Measurements from ENCODE around the gene TSHZ1. TPM values are rescaled to one million over a fixed set of nuclear protein-coding genes. Genes with fewer than 3 reads are reported as not detected.

TSHZ1 gene
- total RNA-seq, 1 experiment from 2014 or later = 5.7 TPM

DNA sequence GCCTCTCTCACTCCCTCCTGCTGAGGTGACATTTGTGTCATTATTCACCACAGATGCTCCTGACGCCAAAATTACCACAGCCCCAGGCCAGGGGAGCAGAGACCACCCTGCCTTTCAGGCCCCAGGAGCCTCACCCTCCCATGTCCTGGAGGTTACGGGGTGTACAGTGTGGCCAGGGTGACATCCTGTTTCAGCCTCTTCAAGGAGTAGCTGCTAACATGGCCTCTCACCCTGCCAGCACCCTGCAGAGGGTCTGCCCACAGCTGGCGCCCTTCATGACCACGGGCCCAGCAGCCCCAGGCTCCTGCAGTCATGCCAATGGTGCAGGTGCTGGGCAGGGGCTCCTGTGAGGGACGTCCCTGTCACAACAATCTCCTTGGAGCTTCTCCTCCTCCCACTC is 124.3 kb downstream of the TSHZ1 start:
- Histone ChIP-seq H3K9me3 (ENCODE audit: low read length) (no peaks in the 10 kb centered on the region), H4K20me1 (ENCODE audit: insufficient read depth, low read depth, low read length) (no peaks in the 10 kb centered on the region)
- no peak for DNase-seq

DNA sequence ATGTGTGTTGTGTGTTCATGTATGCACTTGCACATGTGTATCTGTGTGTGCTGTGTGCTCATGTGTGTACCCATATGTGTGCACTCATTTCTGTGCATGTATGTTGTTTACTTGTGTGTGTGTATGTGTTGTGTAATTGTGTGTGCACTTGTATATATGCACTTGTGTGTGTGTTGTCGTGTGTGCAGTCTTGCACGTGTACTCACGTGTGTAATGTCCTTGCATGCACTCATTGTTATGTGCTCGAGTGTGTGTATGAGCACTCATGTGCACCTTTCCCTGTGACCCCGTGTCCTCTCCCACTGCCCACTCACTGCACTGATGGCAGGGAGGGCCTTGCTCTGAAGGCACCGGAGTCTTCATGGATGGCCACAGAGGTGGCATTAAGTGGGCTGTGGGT is 124.9 kb downstream of the TSHZ1 start:
- no peaks in the 10 kb centered on the region for H3K9me3 ChIP-seq (ENCODE audit: low read length)
- H3K4me3 ChIP-seq (ENCODE audit: low read length) = no peak overlapping the region
- H2AFZ ChIP-seq (ENCODE audit: low read length) = no peak overlapping the region
- no peak overlapping the region for H3K4me2 ChIP-seq (ENCODE audit: low read depth, low read length, poor library complexity, severe bottlenecking)
- H3K9ac ChIP-seq (ENCODE audit: low read length) = no peak overlapping the region
- no peak for DNase-seq
- no peaks in the 10 kb centered on the region for H3K9me2 ChIP-seq (replicated peaks; ENCODE audit: insufficient read depth, low read length)
- no peaks in the 10 kb centered on the region for H4K20me1 ChIP-seq (ENCODE audit: insufficient read depth, low read depth, low read length)
- H3K27ac ChIP-seq (ENCODE audit: low read length) = no peak overlapping the region
- no peaks in the 10 kb centered on the region for H3K36me3 ChIP-seq (ENCODE audit: insufficient read depth, low read length)
- H3K4me1 ChIP-seq (ENCODE audit: low read length) = no peaks in the 10 kb centered on the region
- H3K79me2 ChIP-seq (ENCODE audit: low read length) = no peaks in the 10 kb centered on the region
- no peaks in the 10 kb centered on the region for H3K27me3 ChIP-seq (ENCODE audit: low read length)

More for the DNA sequence above, 124.3 kb downstream of the TSHZ1 start:
- Histone ChIP-seq H3K27me3 (ENCODE audit: low read length) (no peaks in the 10 kb centered on the region), H3K79me2 (ENCODE audit: low read length) (no peaks in the 10 kb centered on the region), H3K9me2 (replicated peaks; ENCODE audit: insufficient read depth, low read length) (no peaks in the 10 kb centered on the region), H3K27ac (ENCODE audit: low read length) (no peak overlapping the region), H3K4me2 (ENCODE audit: low read depth, low read length, poor library complexity, severe bottlenecking) (no peak overlapping the region), H3K36me3 (ENCODE audit: insufficient read depth, low read length) (no peaks in the 10 kb centered on the region), H3K4me1 (ENCODE audit: low read length) (no peaks in the 10 kb centered on the region), H2AFZ (ENCODE audit: low read length) (no peak overlapping the region), H3K9ac (ENCODE audit: low read length) (no peak overlapping the region), H3K4me3 (ENCODE audit: low read length) (no peak overlapping the region)

GRCh38 chr18:75336767-75337166 is 126.2 kb downstream of the TSHZ1 start:
- H3K27me3 ChIP-seq (ENCODE audit: low read length) = no peaks in the 10 kb centered on the region
- H3K9me2 ChIP-seq (replicated peaks; ENCODE audit: insufficient read depth, low read length) = no peaks in the 10 kb centered on the region
- H3K36me3 ChIP-seq (ENCODE audit: insufficient read depth, low read length) = no peaks in the 10 kb centered on the region
- DNase-seq = no peak
- no peak overlapping the region for H3K27ac ChIP-seq (ENCODE audit: low read length)
- H3K9ac ChIP-seq (ENCODE audit: low read length) = no peak overlapping the region
- H3K4me1 ChIP-seq (ENCODE audit: low read length) = no peaks in the 10 kb centered on the region
- H4K20me1 ChIP-seq (ENCODE audit: insufficient read depth, low read depth, low read length) = no peaks in the 10 kb centered on the region
- H3K9me3 ChIP-seq (ENCODE audit: low read length) = no peaks in the 10 kb centered on the region
- H3K79me2 ChIP-seq (ENCODE audit: low read length) = no peaks in the 10 kb centered on the region
- no peak overlapping the region for H3K4me2 ChIP-seq (ENCODE audit: low read depth, low read length, poor library complexity, severe bottlenecking)
- H3K4me3 ChIP-seq (ENCODE audit: low read length) = no peak overlapping the region
- H2AFZ ChIP-seq (ENCODE audit: low read length) = no peak overlapping the region

GRCh38 chr18:75337348-75337747 is 126.8 kb downstream of the TSHZ1 start:
- no peak overlapping the region for H3K4me3 ChIP-seq (ENCODE audit: low read length)
- no peaks in the 10 kb centered on the region for H3K79me2 ChIP-seq (ENCODE audit: low read length)
- H3K27me3 ChIP-seq (ENCODE audit: low read length) = no peaks in the 10 kb centered on the region
- no peak for DNase-seq
- H2AFZ ChIP-seq (ENCODE audit: low read length) = no peak overlapping the region
- no peak overlapping the region for H3K9ac ChIP-seq (ENCODE audit: low read length)
- no peaks in the 10 kb centered on the region for H3K4me1 ChIP-seq (ENCODE audit: low read length)
- no peaks in the 10 kb centered on the region for H4K20me1 ChIP-seq (ENCODE audit: insufficient read depth, low read depth, low read length)
- no peaks in the 10 kb centered on the region for H3K9me3 ChIP-seq (ENCODE audit: low read length)
- H3K27ac ChIP-seq (ENCODE audit: low read length) = no peak overlapping the region
- H3K9me2 ChIP-seq (replicated peaks; ENCODE audit: insufficient read depth, low read length) = no peaks in the 10 kb centered on the region
- no peak overlapping the region for H3K4me2 ChIP-seq (ENCODE audit: low read depth, low read length, poor library complexity, severe bottlenecking)
- H3K36me3 ChIP-seq (ENCODE audit: insufficient read depth, low read length) = no peaks in the 10 kb centered on the region

GRCh38 chr18:75338631-75339030 is 128.0 kb downstream of the TSHZ1 start:
- no peak for DNase-seq
- no peak overlapping the region for H3K9ac ChIP-seq (ENCODE audit: low read length)
- no peaks in the 10 kb centered on the region for H4K20me1 ChIP-seq (ENCODE audit: insufficient read depth, low read depth, low read length)

More at GRCh38 chr18:75338631-75339030, 128.0 kb downstream of the TSHZ1 start:
- no peaks in the 10 kb centered on the region for H3K79me2 ChIP-seq (ENCODE audit: low read length)
- no peaks in the 10 kb centered on the region for H3K36me3 ChIP-seq (ENCODE audit: insufficient read depth, low read length)
- no peak overlapping the region for H3K4me3 ChIP-seq (ENCODE audit: low read length)
- H3K4me2 ChIP-seq (ENCODE audit: low read depth, low read length, poor library complexity, severe bottlenecking) = no peak overlapping the region
- no peaks in the 10 kb centered on the region for H3K9me3 ChIP-seq (ENCODE audit: low read length)
- no peak overlapping the region for H2AFZ ChIP-seq (ENCODE audit: low read length)
- H3K27me3 ChIP-seq (ENCODE audit: low read length) = no peaks in the 10 kb centered on the region
- no peaks in the 10 kb centered on the region for H3K4me1 ChIP-seq (ENCODE audit: low read length)
- no peak overlapping the region for H3K27ac ChIP-seq (ENCODE audit: low read length)
- no peaks in the 10 kb centered on the region for H3K9me2 ChIP-seq (replicated peaks; ENCODE audit: insufficient read depth, low read length)

Other genes starting within 250 kb of the TSHZ1 start
- 6.6 and 17.7 TPM in 2 replicates for gene PTGR3, start 1.7 kb upstream of the TSHZ1 start, total RNA-seq (2014; rRNA removed; shearing (Covaris generic); ENCODE audit: low replicate concordance)
- gene SMIM21, start 216.9 kb downstream of the TSHZ1 start, total RNA-seq (2014; rRNA removed; shearing (Covaris generic); ENCODE audit: low replicate concordance) = not detected in 2 replicates

All from Karpas-422 (cell line).